WTC11 (cell line): ENCODE results near the gene S100A2. TPM values are rescaled to one million over a fixed set of nuclear protein-coding genes. Genes with fewer than 3 reads are reported as not detected.

ENCODE experiments used
- ATAC-seq: fragments of 200-7000 bp; cut with Tn5 transposase; 2 replicates; pipeline ENCODE4 v1.10.0; 2021; ENCODE audit warnings: mild to moderate bottlenecking, moderate library complexity
- CTCF ChIA-PET: fragments of 300-600 bp; sonication (Branson Sonifier 250); formaldehyde crosslinking; loops from one replicate; lab custom pipeline; 2021; ENCODE audit warnings: antibody characterized with exemption; lab: Charles Lee
- POLR2A ChIA-PET: fragments of 350-600 bp; sonication (Branson Sonifier 250); formaldehyde crosslinking; loops from one replicate; lab custom pipeline; 2021; ENCODE audit warnings: antibody characterized with exemption; lab: Charles Lee
- DNase-seq: peaks from one replicate; pipeline ENCODE4 v3.0.0; 2021; ENCODE audit warnings: low spot score
- H3K27ac Mint-ChIP-seq: 2 replicates; pipeline ENCODE4 v1.8.0; 2021; ENCODE audit warnings: mixed read lengths
- H3K27me3 Mint-ChIP-seq: 2 replicates; pipeline ENCODE4 v1.8.0; 2021; ENCODE audit warnings: low read depth, mild to moderate bottlenecking, moderate library complexity, mixed read lengths
- H3K36me3 Mint-ChIP-seq: 2 replicates; pipeline ENCODE4 v1.8.0; 2021; ENCODE audit warnings: mixed read lengths
- H3K4me1 Mint-ChIP-seq: 2 replicates; pipeline ENCODE4 v1.8.0; 2022; ENCODE audit warnings: mixed read lengths
- H3K4me3 Mint-ChIP-seq: 2 replicates; pipeline ENCODE4 v1.8.0; 2021; ENCODE audit warnings: mild to moderate bottlenecking, moderate library complexity, mixed read lengths
- H3K9me3 Mint-ChIP-seq: 2 replicates; pipeline ENCODE4 v1.8.0; 2021; ENCODE audit warnings: mixed read lengths
- ATF1 ChIP-seq: sonication (generic); formaldehyde crosslinking; IDR thresholded peaks from 2 replicates; pipeline ENCODE4 v1.8.1; 2023; ENCODE audit warnings: mild to moderate bottlenecking, moderate library complexity, missing genetic modification reagents
- CBFB ChIP-seq: sonication (generic); formaldehyde crosslinking; IDR thresholded peaks from 2 replicates; pipeline ENCODE4 v1.8.1; 2022; ENCODE audit warnings: mild to moderate bottlenecking, low read depth, missing genetic modification reagents
- CREB1 ChIP-seq: sonication (generic); formaldehyde crosslinking; IDR thresholded peaks from 2 replicates; pipeline ENCODE4 v1.8.0; 2023; ENCODE audit warnings: mild to moderate bottlenecking, missing genetic modification reagents
- ELF4 ChIP-seq: sonication (generic); formaldehyde crosslinking; IDR thresholded peaks from 2 replicates; pipeline ENCODE4 v1.8.1; 2022; ENCODE audit warnings: low read depth, mild to moderate bottlenecking, moderate library complexity, missing genetic modification reagents
- FOXJ3 ChIP-seq: sonication (generic); formaldehyde crosslinking; IDR thresholded peaks from 2 replicates; pipeline ENCODE4 v1.9.0; 2021; ENCODE audit warnings: missing genetic modification reagents, mild to moderate bottlenecking, borderline replicate concordance
- JAZF1 ChIP-seq: fragments of 250-450 bp; sonication (Bioruptor Pico); IDR thresholded peaks from 2 replicates; pipeline ENCODE4 v1.9.0; 2021; ENCODE audit warnings: moderate library complexity, mild to moderate bottlenecking, inconsistent platforms
- KAT7 ChIP-seq: sonication (generic); formaldehyde crosslinking; IDR thresholded peaks from 2 replicates; pipeline ENCODE4 v1.8.1; 2023; ENCODE audit warnings: missing genetic modification reagents, mild to moderate bottlenecking, borderline replicate concordance
- MXD4 ChIP-seq: fragments of 250-450 bp; sonication (Bioruptor Pico); IDR thresholded peaks from 2 replicates; pipeline ENCODE4 v1.8.0; 2021; ENCODE audit warnings: mild to moderate bottlenecking, moderate library complexity, borderline replicate concordance
- NFATC4 ChIP-seq: fragments of 250-450 bp; sonication (Bioruptor Pico); IDR thresholded peaks from 2 replicates; pipeline ENCODE4 v1.9.0; 2021; ENCODE audit warnings: mild to moderate bottlenecking
- NR1H2 ChIP-seq: sonication (generic); formaldehyde crosslinking; IDR thresholded peaks from 2 replicates; pipeline ENCODE4 v1.9.0; 2021; ENCODE audit warnings: mild to moderate bottlenecking, moderate library complexity, missing genetic modification reagents
- SP1 ChIP-seq: sonication (generic); formaldehyde crosslinking; conservative IDR thresholded peaks from 2 replicates; pipeline ENCODE4 v1.8.1; 2022; ENCODE audit warnings: missing genetic modification reagents
- ZBTB21 ChIP-seq: sonication (generic); formaldehyde crosslinking; IDR thresholded peaks from 2 replicates; pipeline ENCODE4 v1.8.1; 2023; ENCODE audit warnings: mild to moderate bottlenecking, missing genetic modification reagents, borderline replicate concordance
- ZNF121 ChIP-seq: sonication (generic); formaldehyde crosslinking; IDR thresholded peaks from 2 replicates; pipeline ENCODE4 v1.8.0; 2023; ENCODE audit warnings: missing genetic modification reagents
- ZNF423 ChIP-seq: fragments of 250-450 bp; sonication (Bioruptor Pico); IDR thresholded peaks from 2 replicates; pipeline ENCODE4 v2.1.2; 2022; ENCODE audit warnings: mild to moderate bottlenecking, moderate library complexity
- total RNA-seq: library from RNA; stranded (reverse); gene quantifications from 3 replicates; pipeline ENCODE4 v1.2.3, GENCODE V29; 2021
- TF ChIP-seq, protein P1 (sequence below): sonication (generic); formaldehyde crosslinking; IDR thresholded peaks from 2 replicates; pipeline ENCODE4 v1.8.1; 2023; ENCODE audit warnings: mild to moderate bottlenecking, moderate library complexity, missing genetic modification reagents
- TF ChIP-seq, protein P2 (sequence below): sonication (generic); formaldehyde crosslinking; IDR thresholded peaks from 2 replicates; pipeline ENCODE4 v1.8.0; 2022; ENCODE audit warnings: mild to moderate bottlenecking, missing genetic modification reagents
- TF ChIP-seq, protein P3 (sequence below): sonication (generic); formaldehyde crosslinking; IDR thresholded peaks from 2 replicates; pipeline ENCODE4 v1.8.1; 2022; ENCODE audit warnings: low read depth, missing genetic modification reagents, borderline replicate concordance
- TF ChIP-seq, protein P4 (sequence below): sonication (generic); formaldehyde crosslinking; IDR thresholded peaks from 2 replicates; pipeline ENCODE4 v1.8.1; 2023; ENCODE audit warnings: mild to moderate bottlenecking, missing genetic modification reagents, borderline replicate concordance
- TF ChIP-seq, protein P5 (sequence below): sonication (generic); formaldehyde crosslinking; IDR thresholded peaks from 2 replicates; pipeline ENCODE4 v1.8.0; 2023; ENCODE audit warnings: missing genetic modification reagents

The S100A2 gene
- total RNA-seq, 1 experiment from 2014 or later = 0.74 TPM

DNA sequence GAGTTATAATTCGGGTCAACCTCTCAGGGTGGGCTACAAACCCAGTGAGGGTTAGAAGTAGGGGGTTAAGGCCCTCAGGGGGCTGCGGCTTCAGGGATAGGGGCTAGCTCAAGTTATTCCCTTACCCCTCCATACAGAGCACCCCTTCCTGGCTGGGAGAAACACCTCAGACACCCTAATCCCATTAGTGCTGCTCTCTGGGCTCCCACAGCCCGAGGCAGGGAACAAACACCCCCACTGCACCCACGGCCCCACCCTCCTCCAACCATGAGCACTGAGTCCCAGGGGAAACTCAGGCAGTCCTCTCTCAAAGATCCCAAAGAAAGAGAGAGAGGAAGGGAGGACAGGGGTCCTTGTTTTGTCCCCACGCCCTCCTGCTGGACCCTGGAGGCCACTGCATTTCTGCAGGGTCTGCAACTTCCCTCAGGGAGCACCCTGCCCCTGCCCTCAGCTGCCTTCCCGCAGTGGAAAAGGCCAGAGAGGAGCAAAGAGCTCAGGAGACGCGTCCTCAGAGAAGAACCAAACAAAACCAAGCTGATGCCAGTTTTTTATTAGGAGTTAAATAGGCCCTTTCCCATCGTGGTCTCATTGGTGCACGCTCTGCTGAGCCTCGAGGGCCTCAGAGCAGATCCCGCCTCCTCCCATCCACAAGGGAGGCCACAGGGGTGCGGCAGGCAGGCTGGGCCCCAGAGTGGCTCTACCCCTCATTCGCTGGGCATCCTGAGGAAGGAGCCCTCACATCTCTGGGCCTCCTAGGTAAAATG, 18.7 kb downstream of the S100A2 start:
- no peaks in the 10 kb centered on the region; the same call in 1 of the 2 replicates for H3K27me3 Mint-ChIP-seq
- DNase-seq (no peak), ATAC-seq (no peak)
- ChIA-PET CTCF (interaction anchor here (0.6 to 5.3 kb wide), 6 partner anchors 12 to 87 kb away, joined by 3 to 50 read pairs (median 12); partner anchors contain the start of genes CHTOP, S100A13 and S100A6), POLR2A (interaction anchor here (1.1 kb wide), 1 partner anchor 17 kb away, joined by 3 read pairs; no protein-coding TSS in a partner anchor)
- H3K9me3 Mint-ChIP-seq = no peaks in the 10 kb centered on the region
- no peaks in the 10 kb centered on the region; the same call in 1 of the 2 replicates for H3K36me3 Mint-ChIP-seq
- H3K27ac Mint-ChIP-seq = no peak overlapping the region
- H3K4me3 Mint-ChIP-seq = no peak overlapping the region
- TF ChIP-seq NFATC4 = no peak
- H3K4me1 Mint-ChIP-seq = peaks cover 69% of the 10 kb centered on the region

DNA sequence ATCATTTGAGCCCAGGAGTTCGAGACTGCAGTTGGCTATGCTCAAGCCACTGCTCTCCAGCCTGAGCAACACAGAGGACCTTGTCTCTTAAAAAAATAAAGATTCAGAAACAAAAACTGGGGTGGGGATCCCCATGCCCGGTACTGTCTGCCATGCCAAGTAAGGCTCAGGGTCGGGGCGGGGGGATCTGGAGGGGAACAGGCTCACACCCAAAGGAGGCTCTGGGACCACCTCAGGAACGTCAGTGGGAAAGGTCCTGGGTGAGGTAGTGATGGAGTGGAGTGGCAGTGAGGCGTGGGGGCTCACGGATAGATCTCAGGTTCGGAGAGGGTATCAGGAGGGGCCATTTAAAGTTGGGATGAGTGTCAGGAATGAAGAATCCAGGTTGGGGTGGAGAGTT, 19.3 kb downstream of the S100A2 start:
- ATAC-seq = no peak
- Mint-ChIP-seq H3K27me3 (no peaks in the 10 kb centered on the region; the same call in 1 of the 2 replicates), H3K36me3 (no peaks in the 10 kb centered on the region; the same call in 1 of the 2 replicates), H3K4me3 (no peak overlapping the region), H3K4me1 (peaks cover 69% of the 10 kb centered on the region), H3K9me3 (no peaks in the 10 kb centered on the region), H3K27ac (no peak overlapping the region)
- ChIA-PET POLR2A (interaction anchor here (1.1 kb wide), 1 partner anchor 18 kb away, joined by 3 read pairs; no protein-coding TSS in a partner anchor), CTCF (interaction anchor here (1.5 to 5.3 kb wide), 5 partner anchors 14 to 88 kb away, joined by 3 to 50 read pairs (median 20); partner anchors contain the start of genes CHTOP and S100A13)
- no peak for DNase-seq
- no peak for TF ChIP-seq ZNF423 (CRISPR knock-in tag)
- TF ChIP-seq KAT7 = no peak
- TF ChIP-seq JAZF1 (CRISPR knock-in tag) = no peak
- no peak for TF ChIP-seq NR1H2 (CRISPR knock-in tag)
- TF ChIP-seq, protein P1, sequence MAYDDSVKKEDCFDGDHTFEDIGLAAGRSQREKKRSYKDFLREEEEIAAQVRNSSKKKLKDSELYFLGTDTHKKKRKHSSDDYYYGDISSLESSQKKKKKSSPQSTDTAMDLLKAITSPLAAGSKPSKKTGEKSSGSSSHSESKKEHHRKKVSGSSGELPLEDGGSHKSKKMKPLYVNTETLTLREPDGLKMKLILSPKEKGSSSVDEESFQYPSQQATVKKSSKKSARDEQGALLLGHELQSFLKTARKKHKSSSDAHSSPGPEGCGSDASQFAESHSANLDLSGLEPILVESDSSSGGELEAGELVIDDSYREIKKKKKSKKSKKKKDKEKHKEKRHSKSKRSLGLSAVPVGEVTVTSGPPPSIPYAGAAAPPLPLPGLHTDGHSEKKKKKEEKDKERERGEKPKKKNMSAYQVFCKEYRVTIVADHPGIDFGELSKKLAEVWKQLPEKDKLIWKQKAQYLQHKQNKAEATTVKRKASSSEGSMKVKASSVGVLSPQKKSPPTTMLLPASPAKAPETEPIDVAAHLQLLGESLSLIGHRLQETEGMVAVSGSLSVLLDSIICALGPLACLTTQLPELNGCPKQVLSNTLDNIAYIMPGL (CRISPR knock-in tag) = no peak
- TF ChIP-seq, protein P2, sequence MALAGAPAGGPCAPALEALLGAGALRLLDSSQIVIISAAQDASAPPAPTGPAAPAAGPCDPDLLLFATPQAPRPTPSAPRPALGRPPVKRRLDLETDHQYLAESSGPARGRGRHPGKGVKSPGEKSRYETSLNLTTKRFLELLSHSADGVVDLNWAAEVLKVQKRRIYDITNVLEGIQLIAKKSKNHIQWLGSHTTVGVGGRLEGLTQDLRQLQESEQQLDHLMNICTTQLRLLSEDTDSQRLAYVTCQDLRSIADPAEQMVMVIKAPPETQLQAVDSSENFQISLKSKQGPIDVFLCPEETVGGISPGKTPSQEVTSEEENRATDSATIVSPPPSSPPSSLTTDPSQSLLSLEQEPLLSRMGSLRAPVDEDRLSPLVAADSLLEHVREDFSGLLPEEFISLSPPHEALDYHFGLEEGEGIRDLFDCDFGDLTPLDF (CRISPR knock-in tag) = no peak
- no peak for TF ChIP-seq MXD4
- TF ChIP-seq ZNF121 (CRISPR knock-in tag) = no peak
- no peak for TF ChIP-seq CBFB
- no peak for TF ChIP-seq ELF4 (CRISPR knock-in tag)
- no peak for TF ChIP-seq FOXJ3 (CRISPR knock-in tag)
- TF ChIP-seq ATF1 (CRISPR knock-in tag) = no peak
- TF ChIP-seq, protein P3, sequence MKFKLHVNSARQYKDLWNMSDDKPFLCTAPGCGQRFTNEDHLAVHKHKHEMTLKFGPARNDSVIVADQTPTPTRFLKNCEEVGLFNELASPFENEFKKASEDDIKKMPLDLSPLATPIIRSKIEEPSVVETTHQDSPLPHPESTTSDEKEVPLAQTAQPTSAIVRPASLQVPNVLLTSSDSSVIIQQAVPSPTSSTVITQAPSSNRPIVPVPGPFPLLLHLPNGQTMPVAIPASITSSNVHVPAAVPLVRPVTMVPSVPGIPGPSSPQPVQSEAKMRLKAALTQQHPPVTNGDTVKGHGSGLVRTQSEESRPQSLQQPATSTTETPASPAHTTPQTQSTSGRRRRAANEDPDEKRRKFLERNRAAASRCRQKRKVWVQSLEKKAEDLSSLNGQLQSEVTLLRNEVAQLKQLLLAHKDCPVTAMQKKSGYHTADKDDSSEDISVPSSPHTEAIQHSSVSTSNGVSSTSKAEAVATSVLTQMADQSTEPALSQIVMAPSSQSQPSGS (CRISPR knock-in tag) = no peak

DNA sequence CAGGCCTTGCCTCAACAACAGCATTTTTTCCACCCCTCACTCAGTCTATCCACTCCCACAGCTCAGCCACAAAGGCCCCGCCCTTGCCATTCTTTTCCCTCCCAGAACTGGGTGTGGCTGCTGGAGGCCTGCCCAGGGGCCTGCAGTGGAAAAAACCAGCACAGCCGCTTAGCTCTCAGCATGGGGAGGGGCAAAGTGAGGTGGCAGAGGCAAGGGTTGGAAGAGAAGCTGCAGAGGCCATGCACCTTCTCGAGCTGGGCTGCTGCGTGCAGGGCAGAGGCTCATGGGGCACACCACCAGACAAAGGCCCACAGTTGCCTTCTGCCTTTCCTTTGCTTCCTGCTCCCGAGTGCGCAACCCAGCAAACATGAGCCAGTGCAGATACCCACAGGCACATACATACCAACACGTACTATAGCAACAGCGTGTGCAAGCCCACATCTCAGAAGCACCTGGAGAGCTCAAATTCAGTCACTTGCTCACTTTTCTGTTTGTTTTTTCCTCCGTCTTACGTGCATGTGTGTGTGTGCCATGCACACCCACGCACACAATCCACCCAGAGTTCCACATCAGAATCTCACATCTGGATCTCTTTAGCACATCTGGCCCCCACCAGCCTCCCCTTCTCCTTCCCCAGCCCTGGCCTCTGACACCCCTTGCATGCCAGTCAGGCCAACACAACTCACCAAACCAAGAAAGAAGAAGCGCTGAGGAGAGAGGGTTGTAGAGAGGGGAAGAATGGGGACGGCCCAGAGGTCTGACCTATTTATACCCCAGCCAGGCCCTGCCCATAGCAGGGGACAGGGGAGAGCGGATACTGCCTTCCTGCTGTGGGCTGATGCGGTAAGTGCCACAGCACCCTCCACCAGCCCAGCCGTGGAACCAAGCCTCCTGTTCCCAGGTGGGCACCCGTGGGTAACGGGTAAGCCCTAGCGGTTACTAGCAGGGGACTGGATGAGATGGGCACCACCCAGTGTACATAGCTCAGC, 20.3 kb downstream of the S100A2 start, which contains the start of gene S100A4:
S100A4 (minus strand) TSS at position 740 of the 989 bp plus-strand sequence. CDS start 1,012 bp downstream, outside the sequence.
- H3K36me3 Mint-ChIP-seq = no peaks in the 10 kb centered on the region; the same call in 1 of the 2 replicates
- ChIA-PET POLR2A (interaction anchor here (0.6 to 1.3 kb wide), 2 partner anchors 11 to 89 kb away, joined by 3 to 6 read pairs; partner anchors contain the start of gene CHTOP), CTCF (interaction anchor here (0.5 to 5.3 kb wide), 20 partner anchors 10 to 197 kb away, joined by 3 to 50 read pairs (median 4); partner anchors contain the start of genes INTS3, NPR1, PGLYRP4 and S100A13)
- ATAC-seq (peak; percentile 89), DNase-seq (peak; percentile 88)
- H3K4me3 Mint-ChIP-seq = peak within 1 kb of the TSS; percentile 64
- H3K27ac Mint-ChIP-seq = peak within 1 kb of the TSS; percentile 96
- H3K9me3 Mint-ChIP-seq = no peaks in the 10 kb centered on the region
- peaks cover 65% of the 10 kb centered on the region for H3K4me1 Mint-ChIP-seq
- no peaks in the 10 kb centered on the region; the same call in 1 of the 2 replicates for H3K27me3 Mint-ChIP-seq
- TF ChIP-seq, protein P4, sequence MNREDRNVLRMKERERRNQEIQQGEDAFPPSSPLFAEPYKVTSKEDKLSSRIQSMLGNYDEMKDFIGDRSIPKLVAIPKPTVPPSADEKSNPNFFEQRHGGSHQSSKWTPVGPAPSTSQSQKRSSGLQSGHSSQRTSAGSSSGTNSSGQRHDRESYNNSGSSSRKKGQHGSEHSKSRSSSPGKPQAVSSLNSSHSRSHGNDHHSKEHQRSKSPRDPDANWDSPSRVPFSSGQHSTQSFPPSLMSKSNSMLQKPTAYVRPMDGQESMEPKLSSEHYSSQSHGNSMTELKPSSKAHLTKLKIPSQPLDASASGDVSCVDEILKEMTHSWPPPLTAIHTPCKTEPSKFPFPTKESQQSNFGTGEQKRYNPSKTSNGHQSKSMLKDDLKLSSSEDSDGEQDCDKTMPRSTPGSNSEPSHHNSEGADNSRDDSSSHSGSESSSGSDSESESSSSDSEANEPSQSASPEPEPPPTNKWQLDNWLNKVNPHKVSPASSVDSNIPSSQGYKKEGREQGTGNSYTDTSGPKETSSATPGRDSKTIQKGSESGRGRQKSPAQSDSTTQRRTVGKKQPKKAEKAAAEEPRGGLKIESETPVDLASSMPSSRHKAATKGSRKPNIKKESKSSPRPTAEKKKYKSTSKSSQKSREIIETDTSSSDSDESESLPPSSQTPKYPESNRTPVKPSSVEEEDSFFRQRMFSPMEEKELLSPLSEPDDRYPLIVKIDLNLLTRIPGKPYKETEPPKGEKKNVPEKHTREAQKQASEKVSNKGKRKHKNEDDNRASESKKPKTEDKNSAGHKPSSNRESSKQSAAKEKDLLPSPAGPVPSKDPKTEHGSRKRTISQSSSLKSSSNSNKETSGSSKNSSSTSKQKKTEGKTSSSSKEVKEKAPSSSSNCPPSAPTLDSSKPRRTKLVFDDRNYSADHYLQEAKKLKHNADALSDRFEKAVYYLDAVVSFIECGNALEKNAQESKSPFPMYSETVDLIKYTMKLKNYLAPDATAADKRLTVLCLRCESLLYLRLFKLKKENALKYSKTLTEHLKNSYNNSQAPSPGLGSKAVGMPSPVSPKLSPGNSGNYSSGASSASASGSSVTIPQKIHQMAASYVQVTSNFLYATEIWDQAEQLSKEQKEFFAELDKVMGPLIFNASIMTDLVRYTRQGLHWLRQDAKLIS (CRISPR knock-in tag) = no peak
- TF ChIP-seq SP1 (CRISPR knock-in tag) (peak; percentile 55; the same call in 1 of the 2 replicates), CREB1 (CRISPR knock-in tag) (no peak), ZBTB21 (CRISPR knock-in tag) (no peak)
- TF ChIP-seq, protein P5, sequence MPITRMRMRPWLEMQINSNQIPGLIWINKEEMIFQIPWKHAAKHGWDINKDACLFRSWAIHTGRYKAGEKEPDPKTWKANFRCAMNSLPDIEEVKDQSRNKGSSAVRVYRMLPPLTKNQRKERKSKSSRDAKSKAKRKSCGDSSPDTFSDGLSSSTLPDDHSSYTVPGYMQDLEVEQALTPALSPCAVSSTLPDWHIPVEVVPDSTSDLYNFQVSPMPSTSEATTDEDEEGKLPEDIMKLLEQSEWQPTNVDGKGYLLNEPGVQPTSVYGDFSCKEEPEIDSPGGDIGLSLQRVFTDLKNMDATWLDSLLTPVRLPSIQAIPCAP (CRISPR knock-in tag) = 0 out of 2 replicates have a peak, but pooled peaks have one; percentile 9
